H7 (cell line): ENCODE results near the gene PARD3. TPM values are rescaled to one million over a fixed set of nuclear protein-coding genes. Genes with fewer than 3 reads are reported as not detected.
"Not testable (repeated sequence)": the region's sequence is repeated elsewhere in the genome, so short reads cannot be mapped to it uniquely, and the experiment has no call there.

Experiments used
- DNase-seq: peaks from one replicate; pipeline ENCODE4 v3.0.0; 2012
- H3K27me3 ChIP-seq: 2 replicates; pipeline ENCODE4 v1.6.0; 2011; ENCODE audit warnings: mild to moderate bottlenecking, low read length; ENCODE audit not compliant: control insufficient read depth, insufficient read depth
- H3K36me3 ChIP-seq: replicated peaks from 2 replicates; pipeline ENCODE4 v1.5.1; 2011; ENCODE audit warnings: low read length; ENCODE audit not compliant: control insufficient read depth, insufficient read depth
- H3K4me3 ChIP-seq: 2 replicates; pipeline ENCODE4 v1.5.1; 2011; ENCODE audit warnings: low read depth, mild to moderate bottlenecking, control low read depth, low read length, moderate library complexity; ENCODE audit not compliant: insufficient read depth
- total RNA-seq: library from RNA; depleted of rRNA; stranded (reverse); fragments of >200 nt; shearing (Covaris generic); gene quantifications from 2 replicates; pipeline ENCODE4 v1.2.3, GENCODE V29; 2014

The PARD3 gene
- total RNA-seq, 1 experiment from 2014 or later, result 51.1 TPM

DNA sequence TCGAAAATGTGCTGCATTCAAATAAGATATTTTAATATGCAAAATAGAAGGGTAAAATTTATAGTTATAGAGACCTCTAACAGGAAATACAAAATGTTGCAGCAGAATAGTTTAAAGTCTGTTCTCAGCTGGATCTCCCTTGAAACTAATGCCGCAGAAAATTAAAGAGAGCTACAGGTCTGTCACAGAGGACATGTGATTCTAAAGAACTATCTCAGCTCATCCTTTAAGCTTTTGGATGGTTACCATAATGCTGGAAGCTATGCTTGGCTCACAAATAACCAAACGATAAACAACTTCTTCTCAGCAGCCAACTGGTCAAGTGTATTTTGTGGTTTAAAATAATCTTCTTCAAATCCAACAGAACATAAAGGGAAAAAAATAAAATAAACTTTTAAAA, 353.0 kb downstream of the PARD3 start:
- DNase-seq, result no peak
- Histone ChIP-seq H3K27me3 (no peaks in the 10 kb centered on the region), H3K36me3 (no peaks in the 10 kb centered on the region), H3K4me3 (no peak overlapping the region)

DNA sequence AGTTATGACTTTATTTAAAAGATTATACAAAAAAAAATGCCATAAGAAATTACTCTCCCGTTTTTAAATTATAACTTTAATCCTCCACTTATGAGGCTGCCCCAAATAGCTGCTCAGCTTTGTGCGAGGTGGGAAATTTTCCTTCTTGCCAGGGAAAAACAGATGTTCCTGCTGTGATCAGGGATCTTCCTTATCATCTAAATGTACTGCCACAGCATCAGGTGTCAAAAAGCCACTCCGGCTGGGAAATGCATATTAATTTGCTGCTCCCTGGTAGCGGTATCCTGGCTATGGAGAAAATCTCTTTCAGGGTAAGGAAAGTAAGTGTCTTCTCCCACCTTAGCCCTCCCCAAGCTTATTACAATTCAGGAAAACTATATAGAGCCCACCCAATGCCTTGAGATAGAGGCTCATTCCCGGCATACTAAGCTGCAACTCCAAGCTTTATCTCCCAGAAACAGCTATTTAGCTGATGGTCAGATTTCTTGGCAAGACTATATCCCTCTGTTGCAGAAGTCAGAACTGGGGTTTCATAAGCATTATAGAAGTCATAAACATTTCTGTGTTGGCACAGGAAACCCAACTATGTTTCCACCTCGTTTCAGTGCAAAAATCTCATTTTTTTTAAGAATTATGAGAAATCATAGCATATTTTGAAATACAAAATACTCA, 360.4 kb downstream of the PARD3 start:
- Histone ChIP-seq H3K36me3 (no peaks in the 10 kb centered on the region), H3K4me3 (no peak overlapping the region), H3K27me3 (no peaks in the 10 kb centered on the region)
- DNase-seq, result no peak

DNA sequence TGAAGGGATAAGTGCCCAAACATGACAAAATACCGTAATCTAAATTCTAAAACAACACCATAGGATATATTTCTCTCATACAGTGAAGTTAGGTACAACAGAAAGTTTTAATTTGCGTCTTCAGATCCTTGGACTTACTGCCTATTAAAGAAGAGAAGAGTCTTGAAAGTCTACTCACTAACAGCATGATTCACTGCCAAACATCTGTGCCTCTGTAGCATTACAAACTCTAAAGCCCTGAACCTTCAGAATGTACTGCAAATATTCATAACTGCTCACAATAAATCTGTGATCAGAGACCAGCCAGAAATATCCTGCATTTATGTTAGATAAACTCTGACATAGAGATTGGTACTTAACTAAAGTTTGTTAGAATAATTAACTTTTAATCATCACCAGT, 365.3 kb downstream of the PARD3 start:
- Histone ChIP-seq H3K27me3 (no peaks in the 10 kb centered on the region), H3K36me3 (no peaks in the 10 kb centered on the region), H3K4me3 (no peak overlapping the region)
- no peak for DNase-seq

DNA sequence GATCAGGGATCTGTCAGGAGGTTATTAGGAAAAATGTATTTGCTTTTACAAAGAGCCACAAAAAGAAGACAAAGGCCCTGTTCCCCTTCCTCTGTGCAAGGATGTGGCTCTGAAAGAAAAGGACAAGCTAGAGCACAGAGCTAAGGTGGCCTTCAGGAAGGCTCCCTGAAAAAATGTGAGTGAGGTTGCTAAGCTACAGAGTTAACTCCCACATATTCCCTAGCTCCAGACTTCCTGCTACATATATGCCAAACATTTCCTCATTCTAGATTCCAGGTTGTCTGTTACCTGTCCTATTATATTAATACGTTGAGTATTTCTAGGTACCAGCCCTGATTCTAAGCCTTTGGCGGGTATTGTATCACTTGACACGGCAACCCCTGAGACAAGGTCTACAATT, 369.0 kb downstream of the PARD3 start:
- Histone ChIP-seq H3K27me3 (no peaks in the 10 kb centered on the region), H3K36me3 (no peaks in the 10 kb centered on the region)
- DNase-seq, result no peak

DNA sequence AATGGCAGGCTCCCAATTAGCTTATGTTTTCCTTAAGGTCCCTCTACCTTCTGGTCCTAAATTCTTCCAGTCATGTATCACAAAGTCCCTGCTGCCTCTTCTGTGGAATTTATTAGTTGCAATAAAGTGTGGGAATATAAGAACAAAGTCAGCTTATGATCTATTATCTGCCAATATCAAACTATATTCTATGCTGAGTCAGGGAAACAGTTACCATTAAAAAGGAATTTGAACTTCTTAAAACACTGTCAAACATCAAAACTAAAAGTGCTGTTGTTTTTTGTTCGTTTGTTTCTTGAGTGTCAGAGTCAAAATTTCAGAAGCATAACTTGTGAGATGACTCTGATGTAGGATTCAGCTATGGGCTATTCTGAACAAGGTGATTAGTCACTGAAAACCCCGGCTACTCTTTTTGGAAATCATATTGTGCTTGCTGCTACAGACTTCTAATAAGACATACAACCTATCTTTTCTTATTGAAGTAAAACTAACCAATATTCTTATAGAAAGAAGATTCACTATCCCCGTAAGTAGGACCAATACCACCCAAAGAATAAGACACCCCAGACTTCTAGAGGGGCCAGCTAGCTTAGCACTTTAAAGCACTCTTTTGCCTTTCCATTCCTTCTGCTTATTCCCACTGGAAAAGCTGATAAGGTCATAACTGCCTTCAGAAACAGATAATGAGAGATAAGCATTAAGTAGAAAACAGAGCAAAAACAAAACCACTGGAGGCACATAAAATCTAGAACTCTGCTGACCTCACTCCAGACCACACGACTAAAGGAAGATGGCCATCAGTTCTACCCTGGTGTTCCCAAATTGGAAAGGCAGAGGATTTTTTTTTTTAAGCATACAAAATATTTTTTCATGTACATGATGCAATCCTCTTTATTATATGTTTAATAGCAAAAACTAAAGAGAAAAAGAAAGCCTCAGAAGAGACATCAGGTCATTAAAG, 370.6 kb downstream of the PARD3 start:
- Histone ChIP-seq H3K4me3 (no peak overlapping the region), H3K27me3 (no peaks in the 10 kb centered on the region), H3K36me3 (no peaks in the 10 kb centered on the region)
- DNase-seq, result no peak

More for the DNA sequence above, 369.0 kb downstream of the PARD3 start:
- H3K4me3 ChIP-seq, result no peak overlapping the region

DNA sequence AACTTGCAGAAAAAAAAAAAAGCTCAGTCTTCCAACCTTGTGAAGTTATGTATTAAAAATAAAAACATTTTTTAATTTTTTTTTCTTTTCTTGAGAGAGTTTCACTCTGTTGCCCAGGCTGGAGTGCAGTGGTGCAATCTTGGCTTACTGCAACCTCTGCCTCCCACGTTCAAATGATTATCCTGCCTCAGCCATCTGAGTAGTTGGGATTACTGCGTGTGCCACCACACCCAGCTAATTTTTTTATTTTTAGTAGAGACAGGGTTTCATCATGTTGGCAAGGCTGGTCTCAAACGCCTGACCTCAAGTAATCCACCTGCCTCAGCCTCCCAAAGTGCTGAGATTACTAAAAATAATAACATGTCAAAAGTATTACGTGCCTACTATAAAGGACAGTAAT, 375.7 kb downstream of the PARD3 start:
- not testable (repeated sequence) for H3K4me3 ChIP-seq, DNase-seq, H3K27me3 ChIP-seq, H3K36me3 ChIP-seq

DNA sequence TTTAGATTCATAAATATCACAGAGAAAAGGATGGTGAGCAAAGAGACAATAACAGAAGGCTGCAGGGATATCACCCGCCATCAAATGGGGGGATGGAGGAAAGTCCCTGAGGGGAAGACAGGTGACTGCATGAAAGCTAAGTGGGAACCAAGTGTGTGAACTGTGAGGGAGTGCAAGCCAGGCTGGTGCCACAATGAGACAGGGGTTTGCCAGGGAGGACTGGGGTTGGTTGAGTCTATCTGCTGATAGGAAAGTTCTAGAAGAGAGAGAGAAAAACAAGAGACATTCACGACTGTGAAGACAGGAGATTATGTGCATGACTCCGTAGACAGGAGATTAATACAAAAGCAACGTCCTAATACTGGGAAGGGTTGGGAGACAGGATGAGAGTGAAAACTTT, 376.4 kb downstream of the PARD3 start:
- Histone ChIP-seq H3K27me3 (no peaks in the 10 kb centered on the region), H3K4me3 (no peak overlapping the region), H3K36me3 (no peaks in the 10 kb centered on the region)
- no peak for DNase-seq

DNA sequence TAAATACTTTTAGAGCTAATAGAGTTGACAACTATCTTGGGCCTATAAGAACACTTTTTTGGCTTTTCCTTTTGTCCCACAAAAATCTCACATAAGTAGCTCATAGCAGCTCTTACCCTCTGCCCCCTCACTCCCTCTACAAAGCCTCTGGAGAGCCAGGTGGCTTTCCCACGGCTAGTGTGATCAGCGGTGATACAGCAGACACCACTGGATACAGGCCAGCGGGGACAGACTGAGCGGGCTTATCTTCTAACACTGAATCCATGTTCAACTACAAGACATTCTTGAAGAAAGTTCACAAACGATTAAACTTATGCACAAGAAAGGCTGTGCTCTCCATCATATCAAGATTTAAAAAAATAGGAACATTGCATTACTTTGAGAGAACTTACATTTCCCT, 377.2 kb downstream of the PARD3 start:
- H3K36me3 ChIP-seq, result no peaks in the 10 kb centered on the region
- H3K4me3 ChIP-seq, result no peak overlapping the region
- no peaks in the 10 kb centered on the region for H3K27me3 ChIP-seq
- peak; percentile 13 for DNase-seq

DNA sequence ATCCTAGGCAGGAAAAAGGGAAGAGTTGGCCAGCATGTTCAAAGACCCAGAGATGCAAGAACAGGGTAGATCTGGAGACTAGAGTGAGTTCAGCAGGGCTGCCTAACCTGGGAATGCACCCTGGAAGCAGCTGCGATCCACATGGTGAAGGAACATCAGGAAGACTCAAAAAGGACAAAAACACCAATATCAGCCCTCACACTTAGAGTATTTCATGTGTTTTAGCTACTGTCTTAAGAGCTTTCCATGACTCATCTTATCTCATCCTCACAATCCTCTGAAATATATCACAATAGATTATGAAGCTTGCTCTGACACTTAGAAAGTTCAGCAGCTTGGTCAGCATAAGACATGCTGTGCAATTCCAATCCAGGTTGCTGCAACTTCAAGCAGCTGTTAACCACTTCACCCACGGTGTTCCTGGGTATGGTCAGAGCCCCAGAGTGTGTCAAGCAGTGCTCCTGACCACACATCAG, 380.9 kb downstream of the PARD3 start:
- Histone ChIP-seq H3K27me3 (no peaks in the 10 kb centered on the region), H3K4me3 (no peak overlapping the region), H3K36me3 (no peaks in the 10 kb centered on the region)
- no peak for DNase-seq

DNA sequence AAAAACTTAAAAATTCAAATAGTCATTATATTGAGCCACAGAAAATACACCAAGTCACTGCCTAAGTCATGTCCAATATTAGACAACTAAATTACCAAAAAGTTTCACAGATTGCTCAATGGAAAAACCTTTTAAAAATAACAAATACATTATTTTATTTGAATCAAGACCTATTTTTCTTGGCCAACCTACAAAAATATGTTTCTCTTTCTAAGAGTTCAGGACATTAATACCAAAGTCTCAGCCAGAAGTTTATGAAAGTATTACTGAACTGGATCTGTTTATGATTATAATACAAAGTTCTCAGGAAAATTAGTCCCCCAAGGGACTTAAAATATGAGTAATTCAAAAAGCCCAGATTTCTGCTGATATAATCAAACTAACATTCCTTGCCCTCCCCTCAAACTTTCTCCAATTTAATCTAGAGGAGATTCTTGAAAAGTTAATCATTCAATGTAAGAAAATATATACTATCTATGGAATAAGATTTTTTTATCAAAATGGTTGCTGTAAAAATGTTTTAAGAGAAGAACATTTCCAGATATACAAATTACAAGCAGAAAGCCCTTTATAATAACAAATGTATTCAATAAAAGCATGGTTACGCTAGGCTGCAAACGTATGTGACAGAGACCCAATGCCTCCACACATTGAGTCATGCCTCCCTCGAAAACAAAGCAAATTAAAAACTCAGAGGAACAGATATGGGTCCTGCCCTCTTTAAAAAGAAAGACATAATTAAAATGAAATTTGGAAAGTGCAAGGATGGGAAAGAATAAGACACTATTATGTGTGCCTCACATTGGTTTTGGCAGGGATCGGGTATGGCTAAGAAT, 381.6 kb downstream of the PARD3 start:
- Histone ChIP-seq H3K27me3 (no peaks in the 10 kb centered on the region), H3K36me3 (no peaks in the 10 kb centered on the region), H3K4me3 (no peak overlapping the region)
- DNase-seq, result no peak

DNA sequence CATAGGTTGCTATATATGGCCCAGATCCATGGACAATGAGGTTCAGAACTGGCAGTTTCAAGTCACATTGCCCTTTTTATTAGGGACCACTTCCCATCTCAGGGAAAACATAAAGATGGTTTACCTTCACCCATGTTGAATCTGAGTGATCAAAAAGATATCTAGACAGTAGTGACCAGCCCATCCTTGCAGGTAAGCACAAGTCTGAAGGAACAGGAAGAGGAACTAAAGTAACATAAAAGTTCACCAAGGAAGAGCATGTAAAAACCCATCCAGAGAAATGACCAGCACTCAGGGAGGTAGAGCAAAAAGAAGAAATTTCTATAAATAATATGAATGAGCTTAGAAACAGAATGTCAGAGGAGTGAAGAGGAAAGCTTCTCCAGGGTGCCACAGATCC, 382.5 kb downstream of the PARD3 start:
- no peak for DNase-seq
- no peaks in the 10 kb centered on the region for H3K27me3 ChIP-seq
- H3K4me3 ChIP-seq, result no peak overlapping the region
- no peaks in the 10 kb centered on the region for H3K36me3 ChIP-seq

DNA sequence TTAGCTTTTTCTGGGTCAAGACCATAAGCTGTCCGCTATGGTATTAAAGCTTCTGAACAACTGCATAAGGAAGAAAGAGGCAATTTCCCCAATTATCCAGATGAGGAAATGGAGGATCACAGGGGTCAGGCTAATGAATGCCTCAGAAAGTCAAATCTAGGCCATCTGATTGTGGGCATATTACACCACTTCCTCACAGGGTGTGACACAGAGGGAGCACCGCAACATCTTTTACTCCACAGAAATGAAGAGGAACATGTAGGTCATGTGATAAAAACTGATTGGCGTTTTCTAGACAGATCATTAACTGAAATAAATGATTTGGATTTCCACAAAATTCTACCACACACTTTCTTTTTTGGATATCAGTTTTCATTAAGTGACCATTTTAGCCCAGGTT, 384.4 kb downstream of the PARD3 start:
- H3K4me3 ChIP-seq, result no peak overlapping the region
- H3K27me3 ChIP-seq, result no peaks in the 10 kb centered on the region
- no peak for DNase-seq
- no peaks in the 10 kb centered on the region for H3K36me3 ChIP-seq

DNA sequence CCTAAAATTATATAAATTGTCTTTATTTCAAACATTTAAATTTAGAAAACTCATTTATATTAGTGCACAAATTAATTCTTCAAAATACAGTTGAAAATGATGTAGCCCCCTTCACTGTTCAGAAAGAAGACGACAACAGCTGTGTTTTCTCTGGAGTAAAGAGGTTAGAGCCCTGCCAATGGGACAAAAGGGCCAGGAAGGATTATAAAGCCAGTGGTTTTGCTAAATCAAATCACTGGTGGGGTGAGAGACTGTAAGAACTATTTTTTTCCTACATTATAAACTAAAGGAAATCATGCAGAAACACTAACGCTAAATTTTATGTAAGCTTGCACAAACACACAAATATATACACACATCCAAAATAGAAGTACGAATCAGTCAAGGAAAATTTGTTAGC, 386.6 kb downstream of the PARD3 start:
- DNase-seq, result no peak
- Histone ChIP-seq H3K27me3 (no peaks in the 10 kb centered on the region), H3K36me3 (no peaks in the 10 kb centered on the region), H3K4me3 (no peak overlapping the region)

DNA sequence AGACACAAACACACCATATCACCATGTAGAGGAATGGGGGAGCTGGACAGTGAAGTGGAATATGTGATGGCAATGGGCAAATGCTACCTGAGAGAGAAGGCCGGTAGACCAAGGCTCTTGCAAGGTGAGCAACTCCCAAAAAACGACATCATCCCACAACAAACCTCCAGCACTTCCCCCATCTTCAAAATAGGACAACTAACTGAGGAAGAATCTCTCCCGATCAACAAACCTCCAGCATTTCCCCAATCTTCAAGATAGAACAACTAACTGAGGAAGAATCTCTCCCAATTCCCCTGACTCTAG, 387.2 kb downstream of the PARD3 start:
- no peak for DNase-seq
- Histone ChIP-seq H3K36me3 (no peaks in the 10 kb centered on the region), H3K4me3 (no peak overlapping the region; the same call in 1 of the 2 replicates), H3K27me3 (no peaks in the 10 kb centered on the region)
